ENCODE results near the gene ARHGAP8. TPM values are rescaled to one million over a fixed set of nuclear protein-coding genes. Genes with fewer than 3 reads are reported as not detected.
"Not testable (repeated sequence)": the region's sequence is repeated elsewhere in the genome, so short reads cannot be mapped to it uniquely, and the experiment has no call there.

ARHGAP8 gene
- total RNA-seq, 1 donor from 2014 or later: 0.76 TPM

DNA sequence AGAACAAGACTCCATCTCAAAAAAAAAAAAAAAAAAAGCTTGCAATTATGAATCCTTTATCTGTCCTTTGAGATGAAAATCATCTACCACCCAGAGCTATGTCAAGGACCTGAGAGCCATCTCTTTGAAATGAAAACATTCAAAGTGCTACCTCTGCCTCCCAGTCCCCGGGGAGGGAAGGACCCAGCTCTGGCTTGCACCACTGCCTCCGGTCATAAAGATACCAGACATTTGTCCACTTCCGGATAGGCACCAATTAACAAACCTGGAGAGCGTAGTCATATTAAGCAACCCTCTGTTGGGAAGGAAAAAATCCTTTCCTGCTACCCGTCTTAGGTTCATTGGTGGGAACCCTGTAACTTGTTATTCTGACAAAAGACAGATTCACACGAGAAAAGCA is 98.6 kb downstream of the ARHGAP8 start:
- DNase-seq (ENCODE audit: extremely low read depth, low read depth, low spot score): no peak

DNA sequence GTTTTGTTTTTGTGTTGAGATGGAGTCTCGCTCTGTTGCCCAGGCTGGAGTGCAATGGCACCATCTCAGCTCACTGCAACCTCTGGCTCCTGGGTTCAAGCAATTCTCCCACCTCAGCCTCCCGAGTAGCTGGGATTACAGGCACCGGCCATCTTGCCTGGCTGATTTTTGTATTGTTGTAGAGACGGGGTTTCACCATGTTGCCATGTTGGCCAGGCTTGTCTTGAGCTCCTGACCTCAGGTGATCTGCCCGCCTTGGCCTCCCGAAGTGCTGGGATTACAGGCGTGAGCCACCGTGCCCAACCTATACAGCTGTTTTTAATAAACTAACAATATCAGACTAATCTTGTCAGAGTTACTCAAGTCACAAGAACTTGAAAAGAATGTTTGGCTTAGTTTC is 102.3 kb downstream of the ARHGAP8 start:
- DNase-seq (ENCODE audit: extremely low read depth, low read depth, low spot score): not testable (repeated sequence)

DNA sequence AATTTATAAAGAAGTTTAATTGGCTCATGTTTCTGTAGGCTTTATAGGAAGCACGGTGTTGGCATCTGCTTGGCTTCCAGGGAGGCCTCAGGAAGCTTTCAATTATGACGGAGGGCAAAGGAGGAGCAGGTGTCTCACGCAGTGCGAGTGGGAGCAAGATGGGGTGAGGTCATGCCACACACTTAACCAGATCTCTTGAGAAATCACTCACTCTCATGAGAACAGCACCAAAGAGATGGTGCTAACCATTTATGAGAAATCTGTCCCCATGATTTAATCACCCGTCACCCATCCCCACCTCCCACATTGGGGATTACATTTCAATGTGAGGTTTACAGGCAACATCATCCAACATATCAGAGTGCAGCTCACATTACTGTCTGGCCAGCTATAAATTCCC is 103.5 kb downstream of the ARHGAP8 start:
- no peak for DNase-seq (ENCODE audit: extremely low read depth, low read depth, low spot score)

GRCh38 chr22:44858819-44859218 is 106.4 kb downstream of the ARHGAP8 start:
- DNase-seq (ENCODE audit: extremely low read depth, low read depth, low spot score): not testable (repeated sequence)

DNA sequence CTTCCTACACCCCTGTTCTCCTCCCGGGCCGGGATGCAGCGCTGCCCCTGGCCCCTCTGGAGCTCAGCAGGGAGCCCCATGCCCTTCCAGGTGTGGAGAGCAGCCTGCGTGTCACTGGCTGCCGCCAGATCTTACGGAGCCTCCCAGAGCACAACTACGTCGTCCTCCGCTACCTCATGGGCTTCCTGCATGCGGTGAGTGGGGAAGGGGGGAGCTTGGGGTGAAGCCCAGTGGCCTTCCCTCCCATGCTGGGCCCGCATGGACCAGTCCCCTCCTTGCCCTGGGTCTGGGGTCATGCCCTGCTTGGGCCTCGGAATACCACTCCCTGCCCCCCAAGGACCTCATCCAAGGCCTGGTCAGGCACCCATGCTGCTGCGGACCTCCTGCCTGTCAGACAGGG is 107.3 kb downstream of the ARHGAP8 start:
- no peak for DNase-seq (ENCODE audit: extremely low read depth, low read depth, low spot score)

- no peak for DNase-seq (ENCODE audit: extremely low read depth, low read depth, low spot score)
Measured at GRCh38 chr22:44860311-44860710, 107.9 kb downstream of the ARHGAP8 start.

GRCh38 chr22:44861245-44861644 is 108.9 kb downstream of the ARHGAP8 start:
- DNase-seq (ENCODE audit: extremely low read depth, low read depth, low spot score): no peak

DNA sequence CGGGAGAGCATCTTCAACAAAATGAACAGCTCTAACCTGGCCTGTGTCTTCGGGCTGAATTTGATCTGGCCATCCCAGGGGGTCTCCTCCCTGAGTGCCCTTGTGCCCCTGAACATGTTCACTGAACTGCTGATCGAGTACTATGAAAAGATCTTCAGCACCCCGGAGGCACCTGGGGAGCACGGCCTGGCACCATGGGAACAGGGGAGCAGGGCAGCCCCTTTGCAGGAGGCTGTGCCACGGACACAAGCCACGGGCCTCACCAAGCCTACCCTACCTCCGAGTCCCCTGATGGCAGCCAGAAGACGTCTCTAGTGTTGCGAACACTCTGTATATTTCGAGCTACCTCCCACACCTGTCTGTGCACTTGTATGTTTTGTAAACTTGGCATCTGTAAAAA is 109.9 kb downstream of the ARHGAP8 start:
- DNase-seq (ENCODE audit: extremely low read depth, low read depth, low spot score): no peak

DNA sequence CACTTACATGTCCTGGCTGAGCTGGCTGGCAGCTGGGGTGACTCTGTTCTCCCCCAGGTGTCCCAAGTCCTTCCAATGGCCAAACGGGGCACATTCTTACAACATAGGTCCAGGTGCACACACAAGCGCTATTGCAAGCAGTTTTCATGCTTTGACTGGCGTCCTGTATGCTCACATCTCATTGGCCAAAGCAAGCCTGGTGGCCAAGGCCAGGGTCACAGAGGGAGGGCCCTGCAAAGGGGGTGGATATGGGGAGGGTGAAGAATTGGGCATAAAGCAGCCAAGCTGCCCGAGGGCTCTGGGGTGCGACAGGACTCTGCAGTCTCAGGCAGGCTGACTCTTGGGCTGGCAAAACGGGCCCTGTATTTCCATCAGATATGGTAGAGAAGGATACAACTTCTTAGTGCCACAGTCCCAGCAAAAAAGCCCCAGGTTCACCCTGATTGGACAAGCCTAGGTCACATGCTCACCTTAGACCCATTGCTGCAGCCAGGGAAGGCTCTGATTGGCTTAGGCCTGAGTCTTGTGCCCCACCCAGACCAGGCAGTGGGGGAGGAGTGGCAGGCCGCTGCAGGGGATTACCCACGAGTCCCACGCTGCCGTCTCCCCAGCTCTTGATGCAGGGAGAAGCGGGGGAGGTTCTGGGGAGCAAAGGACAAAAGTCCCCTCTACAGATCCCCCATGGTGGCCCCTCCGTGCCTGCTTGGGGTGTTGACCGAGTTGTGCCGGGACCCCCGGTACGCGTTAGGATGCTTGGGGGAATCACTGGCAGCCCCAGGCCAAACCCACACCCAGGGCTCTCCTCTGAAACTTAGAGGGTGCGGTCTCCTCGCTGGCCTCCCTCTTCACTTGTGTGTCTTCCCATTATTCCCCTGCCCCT is 110.8 kb downstream of the ARHGAP8 start:
- no peak for DNase-seq (ENCODE audit: extremely low read depth, low read depth, low spot score)

DNA sequence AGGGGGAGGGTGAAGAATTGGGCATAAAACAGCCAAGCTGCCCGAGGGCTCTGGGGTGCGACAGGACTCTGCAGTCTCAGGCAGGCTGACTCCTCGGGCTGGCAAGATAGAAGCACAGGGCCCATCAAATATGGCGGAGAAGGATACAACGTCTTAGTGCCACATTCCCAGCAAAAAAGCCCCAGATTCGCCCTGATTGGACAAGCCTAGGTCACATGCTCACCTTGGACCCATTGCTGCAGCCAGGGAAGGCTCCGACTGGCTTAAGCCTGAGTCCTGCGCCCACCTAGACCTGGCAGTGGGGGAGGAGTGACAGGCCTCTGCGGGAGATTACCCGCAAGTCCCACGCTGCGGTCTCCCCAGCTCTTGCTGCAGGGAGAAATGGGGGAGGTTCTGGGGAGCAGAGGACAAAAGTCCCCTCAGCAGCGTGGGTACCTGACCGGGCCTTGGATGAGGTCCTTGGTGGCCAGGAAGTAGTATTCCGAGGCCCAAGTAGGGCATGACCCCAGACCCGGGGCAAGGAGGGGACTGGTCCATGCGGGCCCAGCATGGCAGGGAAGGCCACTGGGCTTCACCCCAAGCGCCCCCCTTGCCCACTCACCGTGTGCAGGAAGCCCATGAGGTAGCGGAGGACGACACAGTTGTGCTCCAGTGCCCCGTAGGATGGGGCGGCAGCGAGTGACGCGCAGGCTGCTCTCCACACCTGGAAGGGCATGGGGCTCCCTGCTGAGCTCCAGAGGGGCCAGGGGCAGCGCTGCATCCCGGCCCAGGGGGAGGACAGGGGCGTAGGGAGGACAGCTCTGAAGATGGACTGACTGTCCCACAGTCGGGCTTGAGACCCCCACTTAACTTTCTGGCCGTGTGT is 113.0 kb downstream of the ARHGAP8 start:
- DNase-seq (ENCODE audit: extremely low read depth, low read depth, low spot score): no peak

GRCh38 chr22:44869196-44869595 is 116.8 kb downstream of the ARHGAP8 start:
- DNase-seq (ENCODE audit: extremely low read depth, low read depth, low spot score): no peak

- DNase-seq (ENCODE audit: extremely low read depth, low read depth, low spot score): no peak
Measured at GRCh38 chr22:44870021-44870420, 117.6 kb downstream of the ARHGAP8 start.

- DNase-seq (ENCODE audit: extremely low read depth, low read depth, low spot score): no peak
Measured at GRCh38 chr22:44871782-44872181, 119.4 kb downstream of the ARHGAP8 start.

DNA sequence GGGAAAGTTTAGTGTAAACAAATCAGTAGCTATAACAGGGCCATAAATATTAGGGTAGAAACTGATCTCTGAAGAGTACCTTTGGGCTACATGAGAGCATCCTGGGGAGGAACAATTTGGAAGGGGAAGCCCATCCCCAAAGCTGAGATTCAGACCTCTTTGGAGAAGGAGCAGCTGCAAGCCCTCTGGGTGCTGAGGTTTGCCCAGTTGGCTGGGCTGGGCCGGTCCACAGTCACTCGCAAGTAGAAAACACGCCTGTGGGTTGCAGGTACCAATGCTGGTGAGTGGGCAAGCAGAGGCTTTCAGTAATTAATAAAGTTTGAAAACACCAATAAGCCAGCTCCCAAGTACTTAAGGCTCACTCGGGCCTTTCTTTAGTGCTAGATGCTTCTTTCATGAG is 124.5 kb downstream of the ARHGAP8 start:
- DNase-seq (ENCODE audit: extremely low read depth, low read depth, low spot score): no peak

GRCh38 chr22:44878483-44879300 is 126.3 kb downstream of the ARHGAP8 start:
- no peak for DNase-seq (ENCODE audit: extremely low read depth, low read depth, low spot score)

DNA sequence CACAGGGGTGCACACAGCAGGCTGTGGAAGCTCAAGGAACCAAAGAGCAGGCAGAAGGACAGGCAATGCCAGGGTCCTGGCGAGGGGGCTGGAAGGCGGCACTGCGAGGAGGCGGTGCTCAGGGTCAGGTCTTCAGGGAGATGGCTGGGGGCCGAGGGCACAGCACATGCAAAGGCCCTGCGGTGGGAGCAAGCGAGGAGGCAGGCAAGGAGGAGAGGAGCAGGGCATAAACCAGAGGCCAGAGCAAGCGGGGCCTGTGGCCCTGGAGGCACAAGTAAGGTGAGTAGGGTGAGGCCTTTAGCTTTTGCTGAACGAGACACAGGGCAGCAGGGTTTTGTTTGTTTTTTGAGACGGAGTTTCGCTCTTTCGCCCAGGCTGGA is 126.9 kb downstream of the ARHGAP8 start:
- DNase-seq (ENCODE audit: extremely low read depth, low read depth, low spot score): no peak

GRCh38 chr22:44880610-44881290 is 128.4 kb downstream of the ARHGAP8 start:
- no peak for DNase-seq (ENCODE audit: extremely low read depth, low read depth, low spot score)

DNA sequence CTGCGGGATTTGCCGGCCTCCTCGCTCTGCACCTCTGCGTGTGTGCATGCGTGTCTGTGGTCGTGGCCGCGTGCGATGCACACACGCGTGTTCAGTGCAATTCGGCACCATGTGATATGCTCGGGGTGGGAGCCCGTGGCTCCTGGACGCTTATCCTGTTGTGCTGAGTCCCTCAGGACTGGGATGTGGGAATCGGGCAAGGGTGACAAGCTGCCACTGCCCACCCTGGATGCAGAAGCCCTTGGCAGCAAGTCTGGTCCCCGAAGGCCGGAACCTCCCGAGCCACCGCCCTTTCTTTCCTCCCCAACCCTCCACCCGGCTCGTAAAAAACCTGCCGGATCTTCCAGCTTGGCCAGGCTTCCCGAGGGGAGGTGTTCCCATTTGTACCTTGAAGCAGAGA is 129.2 kb downstream of the ARHGAP8 start:
- no peak for DNase-seq (ENCODE audit: extremely low read depth, low read depth, low spot score)

DNA sequence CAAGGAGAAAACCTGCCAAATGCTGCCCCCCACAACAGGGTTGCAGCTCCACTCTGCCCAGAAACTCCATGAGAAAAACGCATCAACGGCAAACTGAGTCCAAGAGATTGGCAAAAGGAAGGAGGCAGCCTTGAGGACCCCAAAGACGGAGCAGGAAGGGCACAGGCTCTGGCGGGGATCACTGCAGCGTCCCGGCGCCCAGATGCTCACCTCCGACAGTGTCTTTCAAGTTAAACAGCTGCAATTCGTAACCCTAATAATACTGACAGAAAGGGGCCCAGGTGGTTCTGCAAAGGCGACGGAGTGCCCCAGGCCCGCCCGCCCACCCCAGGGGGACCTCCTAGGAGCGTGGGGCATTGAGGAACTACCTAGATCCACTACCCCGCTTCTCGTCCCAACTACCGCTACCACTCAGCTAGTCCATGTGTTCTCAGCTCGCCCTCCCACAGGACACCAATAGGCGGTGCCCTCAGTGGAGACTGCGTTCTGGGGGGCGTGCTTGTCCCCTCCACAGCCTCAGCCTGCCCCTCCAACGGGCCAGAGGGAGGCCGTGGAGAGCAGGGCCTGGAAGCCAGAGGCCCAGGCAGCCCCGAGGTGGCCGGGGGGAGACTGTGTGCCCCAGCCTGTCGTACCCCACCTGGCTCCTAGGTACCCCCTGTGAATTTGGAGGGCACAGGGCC is 130.0 kb downstream of the ARHGAP8 start:
- no peak for DNase-seq (ENCODE audit: extremely low read depth, low read depth, low spot score)

DNA sequence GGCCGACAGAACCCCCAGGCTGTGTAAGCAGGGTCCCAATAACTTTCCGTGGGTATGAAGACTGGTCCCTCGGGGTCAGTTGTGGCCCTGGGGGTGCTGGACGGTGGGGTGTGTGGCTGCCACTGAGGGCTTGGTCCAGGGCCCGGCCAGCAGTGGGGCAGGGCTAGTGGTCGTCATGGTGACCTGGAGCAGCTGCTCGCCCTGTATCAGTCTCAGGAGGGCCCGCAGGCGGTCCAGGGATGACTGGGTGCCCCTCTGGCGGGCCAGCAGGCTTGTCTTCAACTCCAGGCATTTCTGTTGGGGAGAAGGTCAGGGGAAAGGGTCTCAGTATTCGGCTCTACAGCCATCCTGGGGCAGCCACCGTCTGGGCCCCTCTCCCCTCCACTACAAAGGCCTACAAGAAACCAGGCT is 130.6 kb downstream of the ARHGAP8 start:
- DNase-seq (ENCODE audit: extremely low read depth, low read depth, low spot score): no peak

All from glomerular endothelial cell (primary cell).